ENCODE measurements around the gene DYNC2LI1.

DYNC2LI1 gene

GRCh38 chr2:43846140-43846793 is 72.4 kb downstream of the DYNC2LI1 start:
- no peak for DNase-seq (ENCODE audit: low read depth in 2 of 2)

- no peak for DNase-seq (ENCODE audit: low read depth in 2 of 2)
Observed at GRCh38 chr2:43848214-43848613, 74.4 kb downstream of the DYNC2LI1 start.

GRCh38 chr2:43851011-43851980 is 77.5 kb downstream of the DYNC2LI1 start:
- DNase-seq (ENCODE audit: low read depth in 2 of 2) = no peak

GRCh38 chr2:43852196-43852730 is 78.4 kb downstream of the DYNC2LI1 start:
- DNase-seq (ENCODE audit: low read depth in 2 of 2) = no peak

- DNase-seq (ENCODE audit: low read depth in 2 of 2) = no peak
Observed at GRCh38 chr2:43853141-43854081, 79.6 kb downstream of the DYNC2LI1 start.

- DNase-seq (ENCODE audit: low read depth in 2 of 2) = no peak
Observed at GRCh38 chr2:43854671-43855070, 80.8 kb downstream of the DYNC2LI1 start.

- DNase-seq (ENCODE audit: low read depth in 2 of 2) = no peak
Observed at GRCh38 chr2:43855292-43855691, 81.5 kb downstream of the DYNC2LI1 start.

All from stimulated activated CD8-positive, alpha-beta memory T cell treated with anti-CD3 and anti-CD28 coated beads, Interleukin-7, amount 100 ng/mL, for 1 hour (primary cell).